ENCODE results near the gene LRP1B. TPM values are rescaled to one million over a fixed set of nuclear protein-coding genes. Genes with fewer than 3 reads are reported as not detected.

LRP1B gene
- total RNA-seq, 1 donor from 2014 or later = 8.8 TPM

- H3K27me3 ChIP-seq = no peaks in the 10 kb centered on the region
- intact Hi-C loops (cut with DNase I) = no loop called here
Measured at GRCh38 chr2:142041105-142041504, 89.7 kb downstream of the LRP1B start.

GRCh38 chr2:142040556-142040955 is 90.3 kb downstream of the LRP1B start:
- no peak overlapping the region for H3K4me3 ChIP-seq
- no peak for DNase-seq (ENCODE audit: extremely low spot score in 2 of 2)

More at GRCh38 chr2:142041105-142041504, 89.7 kb downstream of the LRP1B start:
- Histone ChIP-seq H3K4me3 (no peak overlapping the region), H3K27ac (no peak overlapping the region), H3K36me3 (no peaks in the 10 kb centered on the region), H3K4me1 (no peaks in the 10 kb centered on the region), H3K9me3 (no peaks in the 10 kb centered on the region)
- TF ChIP-seq POLR2AphosphoS5 (IDR thresholded peaks at IDR 0.05; ENCODE audit: insufficient read depth in 1 of 2, low read depth in 1 of 2) = no peak
- no peak for TF ChIP-seq POLR2A (IDR thresholded peaks at IDR 0.05)
- no peak for DNase-seq (ENCODE audit: extremely low spot score in 2 of 2)

GRCh38 chr2:142038826-142039225 is 92.0 kb downstream of the LRP1B start:
- DNase-seq (ENCODE audit: extremely low spot score in 2 of 2) = no peak
- TF ChIP-seq CTCF (IDR thresholded peaks at IDR 0.05) (no peak), POLR2AphosphoS5 (IDR thresholded peaks at IDR 0.05; ENCODE audit: insufficient read depth in 1 of 2, low read depth in 1 of 2) (no peak), POLR2A (IDR thresholded peaks at IDR 0.05) (no peak)
- intact Hi-C loops (cut with DNase I) = no loop called here
- H3K4me3 ChIP-seq = no peak overlapping the region
- no peaks in the 10 kb centered on the region for H3K4me1 ChIP-seq
- H3K27ac ChIP-seq = no peak overlapping the region
- H3K9me3 ChIP-seq = no peaks in the 10 kb centered on the region
- no peaks in the 10 kb centered on the region for H3K27me3 ChIP-seq
- H3K36me3 ChIP-seq = no peaks in the 10 kb centered on the region

More at GRCh38 chr2:142040556-142040955, 90.3 kb downstream of the LRP1B start:
- no peaks in the 10 kb centered on the region for H3K4me1 ChIP-seq
- H3K27me3 ChIP-seq = no peaks in the 10 kb centered on the region
- TF ChIP-seq POLR2AphosphoS5 (IDR thresholded peaks at IDR 0.05; ENCODE audit: insufficient read depth in 1 of 2, low read depth in 1 of 2) (no peak), CTCF (IDR thresholded peaks at IDR 0.05) (no peak), POLR2A (IDR thresholded peaks at IDR 0.05) (no peak)
- no peaks in the 10 kb centered on the region for H3K36me3 ChIP-seq
- intact Hi-C loops (cut with DNase I) = no loop called here
- H3K9me3 ChIP-seq = no peaks in the 10 kb centered on the region
- no peak overlapping the region for H3K27ac ChIP-seq

- Histone ChIP-seq H3K27me3 (no peaks in the 10 kb centered on the region), H3K4me3 (no peak overlapping the region), H3K4me1 (no peaks in the 10 kb centered on the region), H3K36me3 (no peaks in the 10 kb centered on the region), H3K27ac (no peak overlapping the region), H3K9me3 (no peaks in the 10 kb centered on the region)
- no peak for DNase-seq (ENCODE audit: extremely low spot score in 2 of 2)
- TF ChIP-seq POLR2A (IDR thresholded peaks at IDR 0.05) = no peak
- TF ChIP-seq POLR2AphosphoS5 (IDR thresholded peaks at IDR 0.05; ENCODE audit: insufficient read depth in 1 of 2, low read depth in 1 of 2) = no peak
- TF ChIP-seq CTCF (IDR thresholded peaks at IDR 0.05) = no peak
- intact Hi-C loops (cut with DNase I) = no loop called here
Measured at GRCh38 chr2:142037744-142038143, 93.1 kb downstream of the LRP1B start.

- Histone ChIP-seq H3K36me3 (no peaks in the 10 kb centered on the region), H3K27me3 (no peaks in the 10 kb centered on the region), H3K4me1 (no peaks in the 10 kb centered on the region), H3K4me3 (no peak overlapping the region), H3K9me3 (no peaks in the 10 kb centered on the region), H3K27ac (no peak overlapping the region)
- no peak for TF ChIP-seq CTCF (IDR thresholded peaks at IDR 0.05)
- no peak for TF ChIP-seq POLR2A (IDR thresholded peaks at IDR 0.05)
- TF ChIP-seq POLR2AphosphoS5 (IDR thresholded peaks at IDR 0.05; ENCODE audit: insufficient read depth in 1 of 2, low read depth in 1 of 2) = no peak
- DNase-seq (ENCODE audit: extremely low spot score in 2 of 2) = no peak
- intact Hi-C loops (cut with DNase I) = no loop called here
Measured at GRCh38 chr2:142037066-142037465, 93.8 kb downstream of the LRP1B start.

Data from vagina (tissue), 2 donors.